H1 (cell line): ENCODE results near the gene UFD1. TPM values are rescaled to one million over a fixed set of nuclear protein-coding genes. Genes with fewer than 3 reads are reported as not detected.

Experiments used
- CTCF ChIA-PET: fragments of 300-600 bp; sonication (Branson Sonifier 250); formaldehyde crosslinking; loops from one replicate; lab custom pipeline; 2021; ENCODE audit not compliant: partially characterized antibody; lab: Charles Lee
- POLR2A ChIA-PET: fragments of 300-600 bp; sonication (Branson Sonifier 250); formaldehyde crosslinking; loops from one replicate; lab custom pipeline; 2021; ENCODE audit warnings: inconsistent platforms; ENCODE audit not compliant: partially characterized antibody; lab: Charles Lee
- DNase-seq, 2 experiments: peaks; one replicate each; pipeline versions ENCODE4 v3.0.0 to v3.0.0-alpha.2; 2010 to 2022; ENCODE audit warnings: low spot score in 2 of 2, low read depth in 1 of 2, mixed read lengths in 1 of 2
- FAIRE-seq: peaks from 2 replicates; lab custom pipeline; 2011; peaks lifted over from hg19 to GRCh38; lab: Jason Lieb, UNC
- H2AFZ ChIP-seq: 2 replicates; pipeline ENCODE4 v1.8.1; 2012; ENCODE audit warnings: low read length, inconsistent platforms
- H2AK5ac ChIP-seq: 2 replicates; pipeline ENCODE4 v1.6.1; 2013; ENCODE audit warnings: low read depth, low read length
- H2BK120ac ChIP-seq: replicated peaks from 2 replicates; pipeline ENCODE3; 2013; ENCODE audit warnings: low read depth, low read length, inconsistent platforms
- H2BK12ac ChIP-seq: 2 replicates; pipeline ENCODE4 v1.6.1; 2013; ENCODE audit warnings: low read depth, low read length
- H2BK15ac ChIP-seq: 2 replicates; pipeline ENCODE4 v1.6.1; 2013; ENCODE audit warnings: low read length
- H2BK20ac ChIP-seq: 2 replicates; pipeline ENCODE4 v1.6.1; 2013; ENCODE audit warnings: low read length
- H2BK5ac ChIP-seq: 2 replicates; pipeline ENCODE4 v1.6.1; 2013; ENCODE audit warnings: low read depth, low read length
- H3K14ac ChIP-seq: 2 replicates; pipeline ENCODE4 v1.6.1; 2013; ENCODE audit warnings: inconsistent platforms; ENCODE audit not compliant: insufficient read length
- H3K18ac ChIP-seq: 2 replicates; pipeline ENCODE4 v1.6.1; 2013; ENCODE audit warnings: low read length; ENCODE audit errors: extremely low read depth
- H3K23ac ChIP-seq: 2 replicates; pipeline ENCODE4 v1.6.1; 2013; ENCODE audit warnings: inconsistent platforms; ENCODE audit not compliant: insufficient read length
- H3K23me2 ChIP-seq: 2 replicates; pipeline ENCODE4 v1.6.1; 2013; ENCODE audit warnings: low read depth, low read length
- H3K27ac ChIP-seq: 2 replicates; pipeline ENCODE4 v1.6.1; 2011; ENCODE audit warnings: low read depth, low read length, inconsistent platforms
- H3K27me3 ChIP-seq, 4 experiments: replicated peaks in 1 of 4; 1 replicate in 1 of 4; 2 replicates in 3 of 4; pipeline versions ENCODE4 v1.6.1 to v1.8.1; 2011 to 2013; ENCODE audit warnings: low read length in 3 of 4, mild to moderate bottlenecking in 3 of 4, inconsistent platforms in 2 of 4, mixed read lengths in 2 of 4, moderate library complexity in 1 of 4; ENCODE audit not compliant: control insufficient read depth in 3 of 4, insufficient read depth in 3 of 4; ENCODE audit errors: extremely low read depth in 1 of 4
- H3K36me3 ChIP-seq, 4 experiments: 2 replicates each; pipeline versions ENCODE4 v1.6.1 to v1.8.1; 2011 to 2013; ENCODE audit warnings: mild to moderate bottlenecking in 4 of 4, low read length in 3 of 4, moderate library complexity in 2 of 4, control low read depth in 1 of 4, inconsistent platforms in 1 of 4; ENCODE audit not compliant: insufficient read depth in 4 of 4, control insufficient read depth in 2 of 4
- H3K4ac ChIP-seq: replicated peaks from 2 replicates; pipeline ENCODE3; 2013; ENCODE audit warnings: low read length, low read depth, mixed read lengths, inconsistent platforms; ENCODE audit not compliant: insufficient read length
- H3K4me1 ChIP-seq, 4 experiments: replicated peaks in 1 of 4; 1 replicate in 1 of 4; 2 replicates in 3 of 4; pipeline versions ENCODE4 v1.6.1 to v1.8.1; 2011 to 2013; ENCODE audit warnings: low read length in 3 of 4, inconsistent platforms in 2 of 4, mixed read lengths in 1 of 4; ENCODE audit not compliant: insufficient read depth in 4 of 4, control insufficient read depth in 3 of 4
- H3K4me2 ChIP-seq, 2 experiments: 2 replicates each; pipeline versions ENCODE4 v1.6.1 to v1.8.1; 2011 to 2013; ENCODE audit warnings: low read depth in 2 of 2, low read length in 2 of 2, control low read depth in 1 of 2, inconsistent platforms in 1 of 2, mild to moderate bottlenecking in 1 of 2; ENCODE audit not compliant: insufficient read depth in 1 of 2
- H3K4me3 ChIP-seq, 4 experiments: fragments of 200-600, 300-600 bp in 1 of 4; sonication (generic), shearing (Covaris generic), sonication (Bioruptor Twin) in 1 of 4; 2 replicates each; pipeline versions ENCODE4 v1.5.1 to v1.8.1; 2011 to 2016; ENCODE audit warnings: low read length in 4 of 4, low read depth in 3 of 4, control low read depth in 2 of 4, inconsistent platforms in 2 of 4, mild to moderate bottlenecking in 2 of 4, mixed read lengths in 1 of 4, moderate library complexity in 1 of 4; ENCODE audit not compliant: insufficient read depth in 2 of 4; ENCODE audit errors: extremely low read depth in 1 of 4
- H3K56ac ChIP-seq: replicated peaks from 2 replicates; pipeline ENCODE3; 2013; ENCODE audit warnings: low read depth, mild to moderate bottlenecking, mixed read lengths, low read length, inconsistent platforms; ENCODE audit not compliant: insufficient read length
- H3K79me1 ChIP-seq: 2 replicates; pipeline ENCODE4 v1.6.1; 2013; ENCODE audit warnings: low read depth, low read length, control low read depth
- H3K79me2 ChIP-seq, 2 experiments: 2 replicates each; pipeline versions ENCODE4 v1.6.1 to v1.8.1; 2012 to 2013; ENCODE audit warnings: low read length in 2 of 2, mild to moderate bottlenecking in 2 of 2, inconsistent platforms in 1 of 2; ENCODE audit not compliant: insufficient read depth in 2 of 2, control insufficient read depth in 1 of 2
- H3K9ac ChIP-seq, 4 experiments: replicated peaks in 1 of 4; 1 replicate in 1 of 4; 2 replicates in 3 of 4; pipeline versions ENCODE4 v1.6.1 to v1.8.1; 2011 to 2013; ENCODE audit warnings: low read depth in 3 of 4, low read length in 3 of 4, control low read depth in 2 of 4, mild to moderate bottlenecking in 2 of 4, moderate library complexity in 2 of 4, inconsistent platforms in 1 of 4; ENCODE audit errors: extremely low read depth in 1 of 4
- H3K9me3 ChIP-seq, 2 experiments: 2 replicates each; pipeline versions ENCODE4 v1.6.1 to v1.8.1; 2012 to 2013; ENCODE audit warnings: mild to moderate bottlenecking in 2 of 2, moderate library complexity in 2 of 2, control low read depth in 1 of 2, inconsistent platforms in 1 of 2, low read depth in 1 of 2, low read length in 1 of 2, mixed read lengths in 1 of 2; ENCODE audit not compliant: insufficient read depth in 2 of 2
- H4K20me1 ChIP-seq, 2 experiments: replicated peaks in 1 of 2; 2 replicates each; pipeline versions ENCODE3 to v1.8.1; 2011 to 2013; ENCODE audit warnings: inconsistent platforms in 2 of 2, low read length in 2 of 2, mild to moderate bottlenecking in 1 of 2; ENCODE audit not compliant: insufficient read depth in 2 of 2, control insufficient read depth in 1 of 2
- H4K5ac ChIP-seq: 2 replicates; pipeline ENCODE4 v1.6.1; 2013; ENCODE audit warnings: low read length, low read depth, mixed read lengths, inconsistent platforms; ENCODE audit not compliant: insufficient read length
- H4K8ac ChIP-seq: 2 replicates; pipeline ENCODE4 v1.8.0; 2013; ENCODE audit warnings: mild to moderate bottlenecking, moderate library complexity, low read length, inconsistent platforms; ENCODE audit not compliant: insufficient read depth; ENCODE audit errors: extremely low read depth
- H4K91ac ChIP-seq: replicated peaks from 2 replicates; pipeline ENCODE3; 2013; ENCODE audit warnings: low read length, mixed read lengths, inconsistent platforms; ENCODE audit not compliant: insufficient read length
- SUZ12 ChIP-seq: fragments of 200-600 bp; sonication (generic); IDR thresholded peaks from 2 replicates; pipeline ENCODE4 v1.6.1; 2012; ENCODE audit warnings: mild to moderate bottlenecking, inconsistent platforms, low read length, moderate library complexity, mixed read lengths
- WGBS, 2 experiments: shearing (Covaris generic) in 1 of 2; methylation state at CpG; one replicate each; pipeline versions ENCODE4 v1.1.6 to v1.1.7; 2013 to 2015; ENCODE audit warnings: low lambda C conversion rate in 2 of 2, mixed read lengths in 2 of 2, inconsistent platforms in 1 of 2, low coverage in 1 of 2, missing lambda C conversion rate in 1 of 2; ENCODE audit not compliant: insufficient replicate concordance in 2 of 2, insufficient coverage in 1 of 2, insufficient read length in 1 of 2; ENCODE audit errors: extremely low coverage in 1 of 2, missing lambda C conversion rate in 1 of 2; 5-methylcytosine and 5-hydroxymethylcytosine counted together
- polyA plus RNA-seq, 7 experiments: library from polyadenylated mRNA; depleted of rRNA in 3 of 7; stranded (reverse) in 5 of 7; unstranded in 2 of 7; fragments of >200 nt in 5 of 7; fragments of 200-250 nt in 2 of 7; gene quantifications; 1 replicate in 5 of 7; 2 replicates in 1 of 7; 4 replicates in 1 of 7; pipeline versions ENCODE4 v1.2.1 to v1.2.3, GENCODE V29; 2011 to 2013; ENCODE audit warnings: missing spikeins in 2 of 7, mixed read lengths in 2 of 7
- total RNA-seq: library from RNA; stranded (reverse); fragmentation: NEBNext Ultra II Directional; extraction: Animal tissue kit (Norgen Biotek cat#: 25700); gene quantifications from 2 replicates; pipeline ENCODE4 v1.2.1, GENCODE V29; 2021

The UFD1 gene
- total and polyA plus RNA-seq, 2 of the 8 experiments (the other 6 are each of a cell fraction or from before 2014, with no cell fraction given), result 74.6 to 116 TPM

DNA sequence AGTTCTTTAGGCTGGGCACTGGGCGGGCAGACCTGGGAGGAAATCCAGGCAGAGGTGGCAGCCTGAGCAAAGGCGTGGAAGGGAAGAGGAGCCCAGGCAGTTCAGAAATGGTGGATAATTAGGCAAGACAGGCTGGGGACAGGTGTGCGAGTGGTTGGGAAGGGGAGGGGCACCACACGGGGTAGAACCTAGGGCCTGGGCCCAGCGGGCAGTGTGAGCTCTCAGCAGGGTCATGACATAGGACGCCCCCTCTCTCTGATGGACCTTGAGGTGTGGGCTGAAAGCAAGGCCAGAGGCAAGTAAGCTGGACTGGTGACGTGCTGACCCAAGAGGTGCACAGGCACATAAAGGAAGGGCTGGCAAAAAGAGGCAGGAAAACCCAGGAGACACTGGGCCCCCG, 6.8 kb downstream of the UFD1 start:
- 89% methylated on average over 7 of the region's 8 CpGs; no CpG with 5 or more reads in 1 of the 2 experiments for WGBS, 2 experiments
- Histone ChIP-seq H2BK120ac (no peak overlapping the region), H3K79me1 (peaks cover 7% of the 10 kb centered on the region), H3K27ac (no peak overlapping the region), H3K23me2 (no peaks in the 10 kb centered on the region), H4K20me1 (peaks cover 4 to 28% of the 10 kb centered on the region in 2 experiments), H3K79me2 (peaks cover 0 to 22% of the 10 kb centered on the region in 2 experiments; a peak in 2 of 4 replicates), H3K18ac (no peak overlapping the region), H2BK12ac (no peak overlapping the region), H4K5ac (no peak overlapping the region), H2AK5ac (no peak overlapping the region), H3K4me1 (no peaks in the 10 kb centered on the region), H3K9me3 (no peaks in the 10 kb centered on the region), H3K4ac (no peak overlapping the region), H3K56ac (no peak overlapping the region), H3K27me3 (no peaks in the 10 kb centered on the region), H4K91ac (no peak overlapping the region), H3K4me3 (no peak overlapping the region), H3K14ac (no peak overlapping the region), H2BK15ac (no peak overlapping the region), H3K36me3 (peaks cover 27 to 46% (median 36%) of the 10 kb centered on the region in 4 experiments; a peak in 7 of 8 replicates), H3K4me2 (no peak overlapping the region), H3K23ac (no peak overlapping the region), H4K8ac (no peak overlapping the region), H2BK20ac (no peak overlapping the region), H3K9ac (no peak overlapping the region), H2AFZ (no peak overlapping the region), H2BK5ac (no peak overlapping the region)
- ChIA-PET POLR2A (no interaction called here), CTCF (interaction anchor here (1.3 to 3.4 kb wide), 4 partner anchors 8 to 160 kb away, joined by 3 to 34 read pairs (median 14); no protein-coding TSS in a partner anchor)
- DNase-seq (no peak), FAIRE-seq (no peak)
- TF ChIP-seq SUZ12, result no peak
